NCI-H1105 (cell line): ENCODE data around the gene WDR33.
"Not testable (repeated sequence)": the region's sequence is repeated elsewhere in the genome, so short reads cannot be mapped to it uniquely, and the experiment has no call there.

Experiments used
- DNase-seq: peaks from one replicate; lab custom pipeline; 2025; lab: John Stamatoyannopoulos, UW

WDR33 gene

DNA sequence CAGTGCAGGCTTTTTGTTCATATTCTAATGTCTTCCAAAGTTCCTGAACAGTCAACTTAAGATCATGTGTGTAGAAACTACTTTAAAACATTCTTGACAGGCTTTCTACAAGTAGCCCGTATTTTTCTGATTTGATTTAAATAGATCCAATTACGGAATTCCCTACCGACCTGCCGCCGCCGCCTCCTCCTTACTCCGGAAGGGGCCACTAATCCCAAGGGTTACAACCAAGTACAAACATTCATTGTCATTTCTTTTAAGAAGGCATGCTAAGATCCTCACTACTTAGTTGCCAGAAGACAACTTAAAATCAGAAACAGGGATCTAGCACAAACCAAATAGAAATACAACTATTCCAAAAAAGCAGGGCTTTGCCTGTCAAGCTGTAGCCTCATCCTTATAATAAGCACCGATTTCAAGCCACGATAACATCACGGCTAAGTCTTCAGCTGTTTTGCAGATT lies 784 bp downstream of the WDR33 start:
- no peak for DNase-seq

DNA sequence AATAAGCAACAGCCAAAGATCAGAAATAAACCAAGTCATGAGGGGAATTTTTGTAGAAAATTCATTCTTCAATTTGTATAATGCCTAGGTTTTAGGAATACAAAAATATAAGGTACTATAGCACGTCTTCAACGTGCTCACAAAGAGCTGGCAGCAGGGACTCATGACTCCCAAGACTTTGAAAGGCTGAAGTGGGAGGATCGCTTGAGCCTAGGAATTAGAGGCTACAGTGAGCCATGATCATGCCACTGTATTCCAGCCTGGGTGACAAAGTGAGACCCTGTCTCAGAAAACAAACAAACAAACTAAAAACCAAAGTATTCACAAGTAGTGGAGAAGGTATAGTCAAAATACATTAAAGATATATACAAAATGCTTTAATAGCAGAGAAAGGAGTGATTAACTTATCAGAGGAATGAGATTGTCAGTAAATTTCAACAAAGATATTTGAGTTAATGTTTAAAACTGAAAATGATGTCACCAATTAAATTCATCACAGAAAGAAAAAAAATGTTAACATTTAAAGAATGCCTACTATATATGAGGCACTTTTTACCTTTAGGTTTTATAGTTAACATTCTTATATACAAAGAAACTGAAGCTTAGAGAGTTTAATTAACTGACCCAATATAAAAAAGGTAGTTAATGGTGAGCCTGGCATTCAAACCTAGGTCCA lies 3.2 kb downstream of the WDR33 start:
- no peak for DNase-seq

DNA sequence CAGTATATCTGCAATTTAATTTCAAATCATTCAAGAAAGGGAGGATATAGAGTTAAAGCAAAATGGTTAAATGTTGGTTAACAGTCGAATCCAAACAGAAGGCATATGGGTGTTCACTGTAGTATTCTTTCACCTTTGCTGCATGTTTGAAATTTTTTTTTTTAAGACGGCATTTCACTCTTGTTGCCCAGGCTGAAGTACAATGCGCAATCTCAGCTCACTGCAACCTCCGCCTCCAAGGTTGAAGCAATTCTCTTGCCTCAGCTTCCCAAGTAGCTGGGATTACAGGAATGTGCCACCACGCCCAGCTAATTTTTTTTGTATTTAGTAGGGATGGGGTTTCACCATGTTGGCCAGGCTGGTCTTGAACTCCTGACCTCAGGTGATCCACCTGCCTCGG lies 4.1 kb downstream of the WDR33 start:
- not testable (repeated sequence) for DNase-seq

DNA sequence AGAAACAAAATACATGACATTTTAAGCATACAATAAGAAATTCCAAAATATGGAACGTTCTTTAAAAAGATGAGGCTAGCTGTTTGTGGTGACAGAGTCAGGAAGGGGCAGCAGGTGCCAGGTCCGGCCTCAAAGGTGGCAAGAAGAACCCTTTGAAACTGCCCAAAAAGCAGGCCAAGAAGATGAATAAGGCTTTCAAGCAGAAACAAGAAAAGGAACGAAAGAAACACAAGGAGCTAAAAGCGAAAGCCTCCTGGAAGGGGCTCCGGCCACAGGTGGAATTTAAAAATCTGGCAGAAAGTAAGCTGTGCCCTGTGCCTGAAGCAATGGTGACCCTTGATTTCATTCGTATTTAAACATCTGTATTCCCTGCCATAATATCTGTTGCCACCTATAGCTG lies 5.5 kb downstream of the WDR33 start:
- DNase-seq = no peak

DNA sequence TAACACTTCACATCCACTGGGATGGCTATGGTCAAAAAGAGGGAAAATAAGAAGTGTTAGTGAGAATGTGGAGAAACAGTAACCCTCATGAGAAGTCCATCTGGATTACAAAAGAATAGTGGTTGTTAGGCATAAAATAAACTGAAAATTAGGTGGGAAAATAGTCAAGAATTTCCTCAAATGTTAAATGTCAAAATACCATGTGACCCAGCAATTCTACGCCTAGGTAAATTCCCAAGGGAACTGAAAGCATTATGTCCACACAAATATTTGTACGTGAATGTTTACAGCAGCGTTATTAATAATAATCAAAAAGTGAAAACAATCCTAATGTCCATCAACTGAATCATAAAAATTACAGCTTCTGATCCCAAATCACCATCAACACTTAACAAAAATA lies 11.0 kb downstream of the WDR33 start:
- no peak for DNase-seq

DNA sequence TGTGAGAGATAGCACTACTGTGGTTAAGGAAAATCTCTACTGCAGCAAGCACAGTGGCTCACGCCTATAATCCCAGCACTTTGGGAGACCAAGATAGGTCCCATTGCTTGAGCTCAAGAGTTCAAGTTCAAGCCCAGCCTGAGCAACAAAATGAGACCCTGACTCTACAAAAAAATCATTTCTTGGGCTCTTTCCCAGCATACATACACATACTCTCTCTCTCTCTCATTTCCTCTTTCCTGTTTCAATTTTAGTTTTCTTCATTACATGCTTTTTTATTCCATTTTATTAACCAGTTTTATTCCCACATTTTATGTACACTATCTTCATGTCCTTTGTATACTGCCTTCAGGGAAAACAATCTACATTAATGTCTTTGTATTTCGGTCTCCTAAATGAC lies 14.6 kb downstream of the WDR33 start:
- DNase-seq = no peak

DNA sequence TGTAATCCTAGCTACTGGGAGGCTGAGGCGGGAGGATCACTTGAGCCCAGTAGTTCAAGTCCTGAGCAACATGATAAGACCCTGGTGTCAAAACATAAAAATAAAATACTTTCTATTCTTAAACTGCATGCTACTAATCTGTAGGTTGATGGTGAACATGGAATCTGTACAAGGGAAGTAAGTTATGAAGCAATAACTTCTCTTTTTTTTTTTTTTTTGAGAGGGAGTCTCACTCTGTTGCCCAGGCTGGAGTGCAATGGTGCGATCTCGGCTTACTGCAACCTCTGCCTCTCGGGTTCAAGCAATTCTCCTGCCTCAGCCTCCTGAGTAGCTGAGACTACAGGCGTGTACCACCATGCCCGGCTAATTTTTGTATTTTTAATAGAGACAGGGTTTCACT lies 16.1 kb downstream of the WDR33 start:
- DNase-seq = not testable (repeated sequence)

DNA sequence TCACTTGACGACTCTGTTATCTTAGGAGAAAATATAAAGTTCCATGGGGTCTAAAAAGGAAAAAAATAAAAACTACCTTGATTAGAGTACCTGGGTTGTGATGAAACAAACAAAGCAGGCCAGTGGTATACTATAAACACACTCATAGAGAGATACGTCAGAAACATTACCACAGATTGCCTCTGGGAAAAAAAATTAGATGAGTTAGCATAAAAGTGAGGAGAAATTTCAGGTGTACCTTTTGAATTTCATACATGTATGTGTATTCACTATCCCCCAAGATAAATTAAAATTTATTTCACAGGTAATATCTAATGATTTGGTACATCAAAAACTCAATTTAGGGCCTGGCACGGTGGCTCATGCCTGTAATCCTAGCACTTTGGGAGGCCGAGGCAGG lies 18.2 kb downstream of the WDR33 start:
- no peak for DNase-seq

DNA sequence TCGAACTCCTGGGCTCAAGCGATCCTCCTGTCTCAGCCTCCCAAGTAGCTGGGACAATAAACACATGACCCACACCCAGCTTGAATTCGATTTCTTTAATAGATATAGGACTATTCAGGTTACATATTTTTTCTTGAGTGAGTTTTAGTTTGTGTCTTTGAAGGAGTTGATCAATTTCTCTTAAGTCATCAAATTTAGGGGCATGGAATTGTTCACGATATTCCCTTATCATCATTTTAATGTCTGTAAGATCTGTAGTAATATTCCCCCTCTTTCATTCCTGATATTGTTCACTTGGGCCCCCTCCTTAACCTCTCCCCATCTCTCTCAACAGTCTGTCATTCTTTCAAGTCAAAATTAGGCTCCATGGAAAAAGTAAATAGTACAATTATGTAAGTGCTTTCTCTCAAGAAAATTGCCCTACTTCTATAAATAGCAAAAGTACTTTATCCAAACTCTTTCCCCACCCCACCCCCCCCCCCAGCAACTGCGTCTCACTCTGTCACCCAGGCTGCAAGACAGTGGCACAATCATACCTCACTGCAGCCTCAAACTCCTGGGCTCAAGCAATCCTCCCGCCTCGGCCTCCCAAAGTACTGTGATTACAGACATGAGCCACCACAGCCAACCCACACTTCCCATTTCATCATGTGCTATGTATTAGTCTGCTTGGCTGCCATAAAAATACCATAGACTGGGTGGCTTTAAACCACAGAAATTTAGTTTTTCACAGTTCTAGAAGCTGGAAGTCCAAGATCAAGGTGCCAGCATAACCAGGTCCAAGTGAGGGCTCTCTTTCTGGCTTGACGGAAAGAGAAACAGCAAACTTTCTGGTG lies 20.1 kb downstream of the WDR33 start:
- DNase-seq = no peak

DNA sequence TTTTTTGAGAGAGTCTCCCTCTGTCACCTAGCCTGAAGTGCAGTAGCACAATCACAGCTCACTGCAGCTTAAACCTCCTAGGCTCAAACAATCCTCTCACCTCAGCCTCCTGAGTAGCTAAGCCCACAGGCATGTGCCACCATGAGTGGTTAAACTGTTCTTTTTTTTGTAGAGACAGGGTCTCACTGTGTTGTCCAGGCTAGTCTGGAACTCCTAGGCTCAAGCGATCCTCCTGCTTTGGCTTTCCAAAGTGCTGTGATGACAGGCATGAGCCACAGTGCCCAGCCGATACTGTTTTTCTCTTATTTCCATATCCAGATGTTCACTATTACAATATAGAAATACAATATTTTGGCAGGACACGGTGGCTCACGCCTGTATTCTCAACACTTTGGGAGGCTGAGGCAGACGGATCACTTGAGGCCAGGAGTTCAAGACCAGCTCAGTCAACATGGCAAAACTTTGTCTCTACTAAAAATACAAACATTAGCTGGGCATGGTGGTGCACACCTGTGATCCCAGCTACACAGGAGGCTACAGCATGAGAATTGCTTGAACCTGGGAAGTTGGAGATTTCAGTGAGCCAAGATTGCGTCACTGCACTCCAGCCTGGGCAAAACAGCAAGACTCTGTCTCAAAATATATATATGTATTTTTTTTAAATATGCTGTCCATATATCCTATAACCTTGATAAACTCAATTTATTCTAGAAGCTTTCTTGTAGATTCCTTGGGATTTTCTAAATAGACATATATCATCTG lies 24.7 kb downstream of the WDR33 start:
- no peak for DNase-seq

DNA sequence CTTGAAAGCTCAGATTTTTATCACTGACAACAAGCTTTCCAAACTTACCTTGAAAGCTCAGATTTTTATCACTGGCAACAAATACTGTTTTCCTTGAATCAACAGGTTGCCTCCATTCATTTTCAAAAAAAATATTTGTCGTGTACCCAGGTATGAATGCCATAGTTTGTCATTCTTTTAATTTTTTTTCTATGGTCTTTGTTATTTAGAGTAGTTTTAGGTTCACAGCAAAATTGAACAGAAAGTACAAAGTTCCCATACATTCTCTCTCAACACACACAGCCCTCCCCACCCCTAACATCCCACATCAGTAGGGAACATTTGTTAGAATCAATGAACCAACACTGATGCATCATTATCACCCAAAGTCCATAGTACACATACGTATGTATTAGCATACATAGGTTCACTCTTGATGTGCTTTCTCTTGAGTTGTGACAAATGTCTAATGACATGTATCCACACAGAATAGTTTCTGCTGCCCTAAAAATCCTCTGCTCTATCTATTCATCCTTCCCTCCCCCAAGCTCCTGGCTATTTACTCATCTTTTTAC lies 25.9 kb downstream of the WDR33 start:
- DNase-seq = no peak

DNA sequence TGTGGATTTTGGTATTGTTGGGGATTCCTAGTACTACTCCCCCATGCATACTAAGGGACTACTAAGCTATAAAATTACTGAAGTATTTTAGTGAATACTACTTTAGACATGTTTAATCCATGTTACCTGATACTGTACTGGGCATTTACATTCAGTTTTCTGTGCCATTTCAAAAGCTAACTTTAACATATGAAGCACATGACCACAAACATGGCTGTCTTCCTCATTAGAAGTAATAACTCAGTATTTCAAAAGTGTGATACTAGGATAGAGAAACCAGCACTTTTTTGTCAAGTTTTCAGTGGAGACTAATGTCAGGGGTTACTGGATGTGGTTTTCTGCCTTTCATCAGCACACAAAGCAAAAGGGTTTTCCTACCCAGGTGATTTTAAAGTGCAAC lies 27.9 kb downstream of the WDR33 start:
- DNase-seq = no peak

DNA sequence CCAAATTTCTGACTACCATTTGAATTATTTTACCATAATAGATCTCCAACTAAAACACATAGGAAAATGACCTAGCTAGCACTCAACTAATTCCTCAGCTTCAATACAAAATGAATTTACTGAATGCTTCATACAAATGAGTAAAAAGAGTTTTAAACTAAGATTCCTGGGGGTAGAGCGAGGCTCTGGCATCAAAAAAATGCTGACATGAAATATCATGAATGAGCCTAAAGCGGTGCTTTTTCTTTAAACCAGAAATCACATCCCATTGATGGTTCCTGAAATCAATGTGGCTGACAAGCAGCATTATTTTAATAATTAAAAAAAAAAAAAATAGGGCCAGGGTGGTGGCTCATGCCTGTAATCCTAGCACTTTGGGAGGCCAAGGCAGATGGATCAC lies 32.1 kb downstream of the WDR33 start:
- DNase-seq = no peak

DNA sequence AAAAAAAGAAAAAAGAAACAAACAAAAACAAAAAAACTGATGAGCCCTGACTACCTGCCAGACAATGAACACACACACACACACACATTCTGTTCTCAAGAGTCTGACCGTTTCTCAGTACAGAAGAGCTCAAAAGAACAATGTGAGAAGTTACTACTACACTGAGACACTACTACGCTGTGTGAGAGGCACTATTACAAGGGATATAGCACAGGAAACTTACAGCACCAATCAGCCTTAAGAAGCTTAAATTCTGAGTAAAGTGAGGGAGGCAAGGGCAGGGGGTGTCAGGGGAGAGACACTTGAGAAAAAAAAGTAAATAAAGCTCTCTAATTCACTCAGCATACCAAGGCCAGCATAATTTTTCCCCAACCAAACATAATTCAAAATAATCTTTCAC lies 32.5 kb downstream of the WDR33 start:
- DNase-seq = no peak

DNA sequence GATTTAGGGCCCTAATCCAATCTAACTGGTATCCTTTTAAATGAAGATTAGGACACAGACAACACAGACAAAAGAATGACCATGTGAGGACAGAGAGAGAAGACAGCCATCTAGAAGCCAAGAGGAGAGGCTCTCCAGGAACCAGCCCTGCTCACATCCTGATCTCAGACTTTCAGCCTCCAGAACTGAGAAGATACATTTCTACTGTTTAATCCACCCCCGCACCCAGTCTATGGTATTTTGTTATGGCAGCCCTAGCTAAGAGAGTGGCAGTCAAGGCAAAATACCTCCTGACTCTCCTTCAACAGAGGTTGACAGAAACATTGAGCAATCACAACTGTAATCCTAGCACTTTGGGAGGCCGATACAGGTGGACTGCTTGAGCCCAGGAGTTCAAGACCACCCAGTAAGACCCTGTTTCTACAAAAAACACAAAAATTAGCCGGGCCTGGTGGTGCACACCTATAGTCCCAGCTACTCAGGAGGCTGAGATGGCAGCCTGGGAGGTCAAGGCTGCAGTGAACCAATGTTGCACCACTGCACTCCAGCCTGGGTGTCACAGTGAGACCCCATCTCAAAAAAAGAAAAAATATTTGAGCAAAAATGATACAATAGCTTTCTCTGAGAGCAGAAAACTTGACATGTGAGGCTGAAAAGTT lies 34.7 kb downstream of the WDR33 start:
- no peak for DNase-seq

DNA sequence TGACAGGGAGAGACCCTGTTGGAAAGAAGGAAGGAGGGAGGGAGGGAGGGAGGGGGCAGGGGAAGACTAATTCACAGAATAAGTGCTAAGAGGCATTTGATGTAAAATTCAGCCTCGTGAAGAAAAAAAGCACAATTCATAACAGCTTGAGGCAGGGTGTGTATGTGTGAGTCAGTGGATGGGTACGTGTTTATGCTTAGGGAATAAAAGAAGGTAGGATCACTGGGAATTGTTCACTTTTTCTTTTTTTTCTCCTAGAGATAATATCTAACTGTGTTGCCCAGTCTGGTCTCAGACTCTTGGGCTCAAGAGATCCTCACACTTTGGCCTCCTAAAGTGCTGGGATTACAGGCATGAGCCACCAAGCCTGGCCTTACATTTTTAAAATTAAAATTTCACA lies 39.2 kb downstream of the WDR33 start:
- DNase-seq = no peak

DNA sequence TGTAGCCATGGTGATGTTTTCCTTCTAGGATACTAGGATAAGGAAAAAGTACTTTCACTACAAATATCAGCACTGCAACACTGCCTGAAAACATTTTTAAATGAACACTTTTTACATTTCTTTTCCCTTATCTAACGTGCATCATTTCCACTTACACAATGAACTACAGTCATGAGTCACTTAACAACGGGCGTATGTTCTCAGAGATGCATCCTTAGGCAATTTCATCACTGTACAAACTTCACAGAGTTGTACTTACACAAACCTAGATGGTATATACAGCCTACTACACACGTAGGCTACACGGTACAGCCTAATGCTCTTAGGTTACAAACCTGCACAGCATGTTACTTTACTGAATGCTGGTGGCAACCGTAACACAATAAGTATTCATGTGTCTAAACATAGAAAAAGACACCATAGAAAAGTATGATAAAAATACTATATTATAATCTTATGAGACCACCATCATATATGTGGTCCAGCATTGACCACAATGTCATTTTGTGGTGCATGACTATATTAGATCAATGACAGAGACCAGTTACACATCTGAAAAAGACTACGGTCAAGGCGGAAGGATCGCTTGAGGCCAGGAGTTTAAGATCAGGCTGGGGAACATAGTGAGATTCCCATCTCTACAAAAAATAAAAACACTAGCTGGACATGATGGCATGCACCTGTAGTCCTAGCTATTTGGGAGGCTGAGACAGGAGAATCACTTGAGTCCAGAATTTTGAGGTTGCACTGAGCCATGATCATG lies 39.8 kb downstream of the WDR33 start:
- no peak for DNase-seq

DNA sequence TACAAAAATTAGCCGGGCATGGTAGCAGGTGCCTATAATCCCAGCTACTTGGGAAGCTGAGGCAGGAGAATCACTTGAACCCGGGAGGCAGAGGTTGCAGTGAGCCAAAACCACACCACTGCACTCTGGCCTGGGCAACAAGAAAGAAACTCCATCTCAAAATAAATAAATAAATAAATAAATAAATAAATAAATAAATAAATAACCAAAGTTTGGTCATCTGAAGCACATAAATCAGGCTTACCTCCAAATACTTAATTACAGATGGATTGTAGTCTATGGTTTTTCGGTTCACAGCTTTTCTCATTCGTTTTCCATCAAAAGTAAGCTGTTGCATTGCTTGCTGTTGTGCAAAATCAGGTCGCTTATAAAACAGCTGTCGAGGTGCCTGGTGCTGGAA lies 40.4 kb downstream of the WDR33 start:
- DNase-seq = not testable (repeated sequence)

DNA sequence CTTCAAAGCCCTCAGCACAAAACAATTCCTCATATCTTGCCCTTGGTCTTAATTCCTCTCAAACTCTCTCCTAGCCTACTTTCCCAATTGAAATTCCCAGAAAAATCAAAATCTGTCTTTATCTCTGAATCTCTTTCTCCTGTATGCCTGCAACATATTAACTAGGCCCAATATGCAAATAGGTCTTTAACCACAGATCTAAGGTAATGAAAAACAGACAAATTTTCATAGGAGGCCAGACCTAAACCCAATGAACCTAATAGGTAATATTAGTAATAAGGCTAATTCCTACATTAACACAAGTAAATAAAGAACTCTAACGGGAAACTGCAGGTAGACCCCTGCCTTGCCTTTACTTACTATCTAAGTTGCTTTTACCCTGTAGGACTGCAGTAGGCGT lies 41.4 kb downstream of the WDR33 start:
- no peak for DNase-seq

DNA sequence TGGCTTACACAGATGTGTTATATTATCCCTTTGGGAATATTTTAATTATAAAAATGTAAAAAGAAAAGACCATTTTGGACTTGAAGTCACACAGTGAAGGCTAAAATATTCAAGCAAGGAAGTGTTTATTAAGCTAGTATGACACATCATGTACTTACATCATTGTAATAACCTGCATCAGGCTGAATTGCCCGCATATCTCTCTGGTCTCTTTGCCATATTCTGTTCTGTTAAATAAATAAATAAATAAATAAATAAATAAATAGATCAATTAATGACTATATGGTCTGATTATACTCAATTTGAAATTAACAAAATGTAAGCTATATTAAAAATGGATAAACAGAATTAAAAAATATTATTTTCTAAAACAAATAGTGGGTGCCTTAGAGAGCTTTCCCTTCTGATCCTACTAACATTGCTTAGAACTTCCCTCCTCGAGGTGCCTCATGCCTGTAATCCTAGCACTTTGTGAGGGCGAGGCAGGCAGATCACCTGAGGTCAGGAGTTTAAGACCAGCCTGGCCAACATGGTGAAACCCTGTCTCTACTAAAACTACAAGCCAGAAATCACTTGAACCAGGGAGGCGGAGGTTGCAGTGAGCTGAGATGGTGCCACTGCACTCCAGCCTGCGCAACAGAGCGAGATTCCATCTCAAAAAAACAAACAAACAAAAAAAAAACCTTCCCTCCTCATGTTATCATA lies 42.0 kb downstream of the WDR33 start:
- no peak for DNase-seq

DNA sequence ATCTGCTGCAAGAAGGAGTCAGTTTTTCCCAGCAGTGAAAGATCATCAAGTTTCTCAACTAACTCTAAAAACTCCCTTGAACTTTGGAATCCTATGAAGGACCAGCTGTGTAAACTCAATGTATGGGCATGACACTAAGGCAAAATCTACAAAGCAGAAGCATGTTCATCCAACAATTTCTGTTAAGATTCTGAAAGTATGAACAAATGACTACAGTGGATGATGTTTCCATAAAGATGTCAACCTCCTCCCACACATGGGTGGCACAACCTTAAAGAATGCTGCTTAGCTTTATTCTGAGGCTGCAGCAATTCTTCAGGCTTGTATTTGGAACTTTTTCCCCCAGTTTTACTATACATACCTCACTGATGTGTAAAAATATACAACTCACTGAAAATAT lies 47.2 kb downstream of the WDR33 start:
- DNase-seq = no peak
